ENCODE data around the gene MAFG. TPM values are rescaled to one million over a fixed set of nuclear protein-coding genes. Genes with fewer than 3 reads are reported as not detected.
A peak's percentile ranks its signal among the peaks of the same experiment; 100 is the strongest.

MAFG gene
- total RNA-seq, 2 donors from 2014 or later, result 16.0 to 20.4 TPM

DNA sequence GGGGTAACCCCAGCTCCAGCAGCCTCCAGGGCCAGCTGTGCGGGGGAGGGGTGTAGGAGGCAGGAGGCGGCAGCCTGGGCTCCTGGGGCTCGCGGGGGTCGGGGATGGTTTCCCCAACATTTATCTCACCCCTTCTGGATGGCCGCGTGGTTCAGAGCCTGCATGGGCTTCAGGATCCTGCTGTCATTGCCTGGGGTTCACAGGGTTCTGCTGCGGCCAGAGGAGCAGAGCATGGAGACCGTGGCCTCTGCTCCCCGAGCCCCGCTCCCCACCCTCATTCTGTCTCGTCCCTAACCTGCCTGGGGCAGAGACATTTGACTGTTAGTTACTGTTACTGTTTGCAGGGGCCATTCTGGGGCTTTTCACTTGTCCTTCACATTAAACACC, 14.6 kb upstream of the MAFG start:
- no peak for DNase-seq
- H3K27me3 ChIP-seq, result peaks cover 11% of the 10 kb centered on the region
- intact Hi-C loops (cut with DNase I), result no loop called here

GRCh38 chr17:81941484-81942166, 14.1 kb upstream of the MAFG start:
- intact Hi-C loops (cut with DNase I), result no loop called here
- Histone ChIP-seq H3K4me3 (no peak overlapping the region), H3K4me1 (peaks cover 4% of the 10 kb centered on the region), H3K27me3 (peaks cover 11% of the 10 kb centered on the region), H3K36me3 (no peaks in the 10 kb centered on the region), H3K9me3 (no peaks in the 10 kb centered on the region), H3K9ac (ENCODE audit: low read depth in 2 of 2, low read length in 2 of 2) (peak overlapping the region in 1 of 2 donors; percentile 43), H3K27ac (no peak overlapping the region)
- TF ChIP-seq, protein P1, sequence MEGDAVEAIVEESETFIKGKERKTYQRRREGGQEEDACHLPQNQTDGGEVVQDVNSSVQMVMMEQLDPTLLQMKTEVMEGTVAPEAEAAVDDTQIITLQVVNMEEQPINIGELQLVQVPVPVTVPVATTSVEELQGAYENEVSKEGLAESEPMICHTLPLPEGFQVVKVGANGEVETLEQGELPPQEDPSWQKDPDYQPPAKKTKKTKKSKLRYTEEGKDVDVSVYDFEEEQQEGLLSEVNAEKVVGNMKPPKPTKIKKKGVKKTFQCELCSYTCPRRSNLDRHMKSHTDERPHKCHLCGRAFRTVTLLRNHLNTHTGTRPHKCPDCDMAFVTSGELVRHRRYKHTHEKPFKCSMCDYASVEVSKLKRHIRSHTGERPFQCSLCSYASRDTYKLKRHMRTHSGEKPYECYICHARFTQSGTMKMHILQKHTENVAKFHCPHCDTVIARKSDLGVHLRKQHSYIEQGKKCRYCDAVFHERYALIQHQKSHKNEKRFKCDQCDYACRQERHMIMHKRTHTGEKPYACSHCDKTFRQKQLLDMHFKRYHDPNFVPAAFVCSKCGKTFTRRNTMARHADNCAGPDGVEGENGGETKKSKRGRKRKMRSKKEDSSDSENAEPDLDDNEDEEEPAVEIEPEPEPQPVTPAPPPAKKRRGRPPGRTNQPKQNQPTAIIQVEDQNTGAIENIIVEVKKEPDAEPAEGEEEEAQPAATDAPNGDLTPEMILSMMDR (IDR thresholded peaks at IDR 0.05), result no peak
- DNase-seq, result no peak

More for the DNA sequence above, 14.6 kb upstream of the MAFG start:
- TF ChIP-seq, protein P1 (IDR thresholded peaks at IDR 0.05), result no peak
- peaks cover 4% of the 10 kb centered on the region for H3K4me1 ChIP-seq
- no peak overlapping the region for H3K9ac ChIP-seq (ENCODE audit: low read depth in 2 of 2, low read length in 2 of 2)
- H3K36me3 ChIP-seq, result no peaks in the 10 kb centered on the region
- H3K9me3 ChIP-seq, result no peaks in the 10 kb centered on the region
- no peak overlapping the region for H3K27ac ChIP-seq
- no peak overlapping the region for H3K4me3 ChIP-seq

DNA sequence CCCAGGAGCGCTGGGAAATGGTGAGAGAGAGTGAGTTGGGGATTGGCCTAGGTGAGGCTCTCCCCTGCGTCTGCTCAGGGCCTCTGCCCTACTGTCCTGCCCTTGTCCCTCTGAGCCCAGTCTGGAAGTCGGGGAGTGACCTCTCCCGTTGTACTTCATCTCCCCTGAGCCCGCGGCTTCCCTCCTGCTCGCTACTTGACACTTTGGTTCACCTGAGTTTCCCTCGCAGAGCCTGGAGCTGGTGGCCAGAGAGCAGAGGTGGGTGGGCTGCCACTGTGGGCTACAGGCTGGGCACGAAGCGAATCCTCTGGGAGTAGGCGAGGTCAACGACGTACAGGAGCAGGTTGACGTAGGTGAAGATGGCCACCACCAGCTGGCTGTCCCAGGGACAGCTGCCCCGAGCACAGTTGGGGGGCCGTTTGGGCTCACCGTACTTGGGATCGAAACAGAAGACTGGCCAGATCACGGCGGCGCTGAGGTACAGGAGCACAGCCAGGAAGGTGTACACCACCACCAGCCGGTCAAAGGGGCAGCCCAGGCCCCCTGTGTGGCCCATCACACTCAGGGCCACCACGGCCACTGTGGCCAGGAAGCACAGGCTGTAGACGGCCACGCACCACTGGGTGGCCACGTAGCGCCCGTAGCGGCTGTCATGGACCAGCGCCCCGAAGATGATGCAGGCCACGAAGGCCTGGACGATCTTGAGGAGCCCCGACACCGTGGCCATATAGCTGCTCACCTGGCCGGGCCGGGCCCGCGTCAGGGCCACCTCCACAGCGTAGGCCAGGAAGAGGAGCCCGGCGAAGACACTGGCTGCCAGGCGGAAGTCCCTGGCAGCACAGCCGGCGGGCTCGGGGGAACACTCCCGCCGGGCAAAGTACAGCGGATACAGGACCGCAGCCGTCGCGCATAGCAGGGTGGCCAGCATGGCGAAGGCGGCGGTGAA, 13.3 kb upstream of the MAFG start:
- peaks cover 4% of the 10 kb centered on the region for H3K4me1 ChIP-seq
- H3K9ac ChIP-seq (ENCODE audit: low read depth in 2 of 2, low read length in 2 of 2), result peak overlapping the region in 1 of 2 donors; percentile 43
- no peak overlapping the region for H3K4me3 ChIP-seq
- H3K9me3 ChIP-seq, result no peaks in the 10 kb centered on the region
- H3K36me3 ChIP-seq, result no peaks in the 10 kb centered on the region
- no peak overlapping the region for H3K27ac ChIP-seq
- DNase-seq, result no peak
- TF ChIP-seq, protein P1 (IDR thresholded peaks at IDR 0.05), result no peak
- intact Hi-C loops (cut with DNase I), result no loop called here
- peaks cover 11% of the 10 kb centered on the region for H3K27me3 ChIP-seq

GRCh38 chr17:81939881-81940385, 12.4 kb upstream of the MAFG start:
- H3K4me1 ChIP-seq, result peaks cover 4% of the 10 kb centered on the region
- peaks cover 11% of the 10 kb centered on the region for H3K27me3 ChIP-seq
- H3K36me3 ChIP-seq, result no peaks in the 10 kb centered on the region
- TF ChIP-seq, protein P1 (IDR thresholded peaks at IDR 0.05), result no peak
- H3K4me3 ChIP-seq, result no peak overlapping the region
- H3K27ac ChIP-seq, result no peak overlapping the region
- DNase-seq, result no peak
- intact Hi-C loops (cut with DNase I), result no loop called here
- no peak overlapping the region for H3K9ac ChIP-seq (ENCODE audit: low read depth in 2 of 2, low read length in 2 of 2)
- no peaks in the 10 kb centered on the region for H3K9me3 ChIP-seq

- Histone ChIP-seq H3K27ac (no peak overlapping the region), H3K27me3 (peaks cover 11% of the 10 kb centered on the region), H3K9ac (ENCODE audit: low read depth in 2 of 2, low read length in 2 of 2) (no peak overlapping the region), H3K4me3 (no peak overlapping the region), H3K4me1 (peaks cover 4% of the 10 kb centered on the region), H3K9me3 (no peaks in the 10 kb centered on the region), H3K36me3 (no peaks in the 10 kb centered on the region)
- TF ChIP-seq, protein P1 (IDR thresholded peaks at IDR 0.05), result no peak
- intact Hi-C loops (cut with DNase I), result no loop called here
- DNase-seq, result no peak
Observed at GRCh38 chr17:81939218-81939617, 11.7 kb upstream of the MAFG start.
